H1 (cell line): ENCODE data around the gene PERCC1. TPM values are rescaled to one million over a fixed set of nuclear protein-coding genes. Genes with fewer than 3 reads are reported as not detected.

Experiments used
- GABPA ChIP-seq: IDR thresholded peaks from 2 replicates; pipeline ENCODE4 v1.6.1; 2011; ENCODE audit warnings: mild to moderate bottlenecking, low read length, moderate library complexity, borderline replicate concordance; ENCODE audit not compliant: insufficient read depth
- polyA plus RNA-seq, 7 experiments: library from polyadenylated mRNA; depleted of rRNA in 3 of 7; stranded (reverse) in 5 of 7; unstranded in 2 of 7; fragments of >200 nt in 5 of 7; fragments of 200-250 nt in 2 of 7; gene quantifications; 1 replicate in 5 of 7; 2 replicates in 1 of 7; 4 replicates in 1 of 7; pipeline versions ENCODE4 v1.2.1 to v1.2.3, GENCODE V29; 2011 to 2013; ENCODE audit warnings: missing spikeins in 2 of 7, mixed read lengths in 2 of 7
- total RNA-seq: library from RNA; stranded (reverse); fragmentation: NEBNext Ultra II Directional; extraction: Animal tissue kit (Norgen Biotek cat#: 25700); gene quantifications from 2 replicates; pipeline ENCODE4 v1.2.1, GENCODE V29; 2021

The PERCC1 gene
- total and polyA plus RNA-seq, 2 of the 8 experiments (the other 6 are each of a cell fraction or from before 2014, with no cell fraction given) = not detected

GRCh38 chr16:1466968-1467521 is 36.2 kb downstream of the PERCC1 start (continued):
- TF ChIP-seq GABPA = no peak
